Testis (tissue), 5 donors: Measurements from ENCODE around the gene CENPO. TPM values are rescaled to one million over a fixed set of nuclear protein-coding genes. Genes with fewer than 3 reads are reported as not detected.

ENCODE experiments used
- DNase-seq: peaks from one replicate; pipeline ENCODE4 v3.0.0-alpha.2; 2019
- H3K27ac ChIP-seq, 2 donors: fragments of 200-600 bp; sonication (generic); one replicate each; pipeline ENCODE4 v1.5.1; 2019
- H3K27me3 ChIP-seq: fragments of 200-600 bp; sonication (generic); one replicate; pipeline ENCODE4 v1.5.1; 2019
- H3K36me3 ChIP-seq: fragments of 200-600 bp; sonication (generic); one replicate; pipeline ENCODE4 v1.5.1; 2017; ENCODE audit warnings: low read depth; ENCODE audit errors: missing control alignments
- H3K4me1 ChIP-seq: fragments of 200-600 bp; sonication (generic); one replicate; pipeline ENCODE4 v1.5.1; 2019
- H3K4me3 ChIP-seq, 2 donors: fragments of 200-600 bp; sonication (generic); one replicate each; pipeline ENCODE4 v1.5.1; 2017 to 2019
- H3K9me3 ChIP-seq: fragments of 200-600 bp; sonication (generic); one replicate; pipeline ENCODE4 v1.5.1; 2017
- CTCF ChIP-seq, 3 experiments: fragments of 450-650 bp in 2 of 3; fragments of 200-600 bp in 1 of 3; sonication (generic) in 1 of 3; IDR thresholded peaks; one replicate each; pipeline ENCODE4 v1.5.1; 2016 to 2019; ENCODE audit warnings: antibody characterized with exemption in 3 of 3, mild to moderate bottlenecking in 2 of 3, moderate library complexity in 1 of 3
- POLR2A ChIP-seq: fragments of 450-650 bp; IDR thresholded peaks from one replicate; pipeline ENCODE4 v1.6.1; 2017; ENCODE audit warnings: antibody characterized with exemption, mild to moderate bottlenecking, moderate library complexity
- WGBS, 2 donors: methylation state at CpG; one replicate each; pipeline ENCODE4 v1.1.5; 2018; 5-methylcytosine and 5-hydroxymethylcytosine counted together
- intact Hi-C: fragments of 100-400 bp; cut with DNase I; formaldehyde crosslinking; loops from one replicate; pipeline ENCODE4 v1.15.1; 2023; ENCODE audit warnings: low total_unique reads
- long read RNA-seq, 2 donors: transcript quantifications; one replicate each; lab custom pipeline, GENCODE V29; 2026
- polyA plus RNA-seq: library from polyadenylated mRNA; stranded (reverse); fragments of 350-450 nt; fragmentation: Illumina TruSeq; extraction: RNeasy Lipid Tissue Mini Kit (QIAGEN cat#74804); gene quantifications from one replicate; pipeline ENCODE4 v1.2.3, GENCODE V29; 2014; ENCODE audit warnings: low read depth, low replicate concordance; ENCODE audit not compliant: insufficient read depth
- total RNA-seq, 2 donors: library from RNA; depleted of rRNA; stranded (reverse); fragments of >200 nt; gene quantifications; one replicate each; pipeline ENCODE4 v1.2.3, GENCODE V29; 2016

Gene CENPO
- total RNA-seq (10 to 100 TPM; 27.1 to 32.8 TPM), polyA plus RNA-seq (41.2 TPM)
- long read RNA-seq, donor 1, full-length matches to known transcripts = 2 of 2 reads
- long read RNA-seq, donor 1, partial matches to known transcripts = 0 of 2 reads
- long read RNA-seq, donor 1, other reads (novel, unspliced or antisense) = 0 of 2 reads
- long read RNA-seq, donor 2, full-length matches to known transcripts = 4 of 12 reads
- long read RNA-seq, donor 2, partial matches to known transcripts = 8 of 12 reads
- long read RNA-seq, donor 2, other reads (novel, unspliced or antisense) = 0 of 12 reads

GRCh38 chr2:24792874-24793760, at the start of gene CENPO, which contains the start of gene PTRHD1:
Gene CENPO (plus strand): TSS chr2:24793425. CDS start chr2:24793920, 495 bp downstream.
Gene PTRHD1 (minus strand): TSS chr2:24793391. CDS start chr2:24793377, 14 bp downstream.
- TF ChIP-seq CTCF (IDR thresholded peaks at IDR 0.05) (peak; percentile 49 to 71 (median 55)), POLR2A (peak; percentile 5)
- peak within 1 kb of the TSS; percentile 72 to 78 for H3K4me3 ChIP-seq
- H3K4me1 ChIP-seq = peaks cover 5% of the 10 kb centered on the region
- H3K27ac ChIP-seq = peak within 1 kb of the TSS; percentile 96 to 98
- peak; percentile 99 for DNase-seq
- no peaks in the 10 kb centered on the region for H3K9me3 ChIP-seq
- H3K36me3 ChIP-seq = no peaks in the 10 kb centered on the region
- H3K27me3 ChIP-seq = no peaks in the 10 kb centered on the region
- intact Hi-C loops = no loop called here
- WGBS, 2 donors = 0 to 1% methylated on average over 20 to 74 of the region's 74 CpGs

- H3K36me3 ChIP-seq = no peaks in the 10 kb centered on the region
- intact Hi-C loops = no loop called here
- H3K9me3 ChIP-seq = no peaks in the 10 kb centered on the region
- 80 to 82% methylated on average over 3 of the region's 3 CpGs for WGBS, 2 donors
- TF ChIP-seq POLR2A (no peak), CTCF (IDR thresholded peaks at IDR 0.05) (no peak)
- no peaks in the 10 kb centered on the region for H3K27me3 ChIP-seq
- no peaks in the 10 kb centered on the region for H3K4me1 ChIP-seq
- no peak for DNase-seq
- H3K4me3 ChIP-seq = no peak overlapping the region
- H3K27ac ChIP-seq = no peak overlapping the region
Observed at GRCh38 chr2:24743924-24744323, 49.3 kb upstream of the CENPO start.

GRCh38 chr2:24744356-24744755, 48.9 kb upstream of the CENPO start:
- H3K27ac ChIP-seq = no peak overlapping the region
- TF ChIP-seq POLR2A (no peak), CTCF (IDR thresholded peaks at IDR 0.05) (no peak)
- H3K36me3 ChIP-seq = no peaks in the 10 kb centered on the region
- intact Hi-C loops = no loop called here
- H3K4me3 ChIP-seq = no peak overlapping the region
- H3K9me3 ChIP-seq = no peaks in the 10 kb centered on the region
- 69 to 70% methylated on average over 1 of the region's 1 CpG for WGBS, 2 donors
- no peak for DNase-seq
- no peaks in the 10 kb centered on the region for H3K27me3 ChIP-seq
- no peaks in the 10 kb centered on the region for H3K4me1 ChIP-seq

GRCh38 chr2:24745825-24746224, 47.4 kb upstream of the CENPO start:
- DNase-seq = no peak
- Histone ChIP-seq H3K36me3 (no peaks in the 10 kb centered on the region), H3K27ac (no peak overlapping the region), H3K27me3 (no peaks in the 10 kb centered on the region), H3K9me3 (no peaks in the 10 kb centered on the region), H3K4me1 (no peaks in the 10 kb centered on the region), H3K4me3 (no peak overlapping the region)
- intact Hi-C loops = no loop called here
- 85 to 93% methylated on average over 2 of the region's 2 CpGs for WGBS, 2 donors
- TF ChIP-seq POLR2A (no peak), CTCF (IDR thresholded peaks at IDR 0.05) (no peak)
